Measurements from ENCODE around the gene LCAT.
A peak's percentile ranks its signal among the peaks of the same experiment; 100 is the strongest.
"Not testable (repeated sequence)": the region's sequence is repeated elsewhere in the genome, so short reads cannot be mapped to it uniquely, and the experiment has no call there.

Gene LCAT

DNA sequence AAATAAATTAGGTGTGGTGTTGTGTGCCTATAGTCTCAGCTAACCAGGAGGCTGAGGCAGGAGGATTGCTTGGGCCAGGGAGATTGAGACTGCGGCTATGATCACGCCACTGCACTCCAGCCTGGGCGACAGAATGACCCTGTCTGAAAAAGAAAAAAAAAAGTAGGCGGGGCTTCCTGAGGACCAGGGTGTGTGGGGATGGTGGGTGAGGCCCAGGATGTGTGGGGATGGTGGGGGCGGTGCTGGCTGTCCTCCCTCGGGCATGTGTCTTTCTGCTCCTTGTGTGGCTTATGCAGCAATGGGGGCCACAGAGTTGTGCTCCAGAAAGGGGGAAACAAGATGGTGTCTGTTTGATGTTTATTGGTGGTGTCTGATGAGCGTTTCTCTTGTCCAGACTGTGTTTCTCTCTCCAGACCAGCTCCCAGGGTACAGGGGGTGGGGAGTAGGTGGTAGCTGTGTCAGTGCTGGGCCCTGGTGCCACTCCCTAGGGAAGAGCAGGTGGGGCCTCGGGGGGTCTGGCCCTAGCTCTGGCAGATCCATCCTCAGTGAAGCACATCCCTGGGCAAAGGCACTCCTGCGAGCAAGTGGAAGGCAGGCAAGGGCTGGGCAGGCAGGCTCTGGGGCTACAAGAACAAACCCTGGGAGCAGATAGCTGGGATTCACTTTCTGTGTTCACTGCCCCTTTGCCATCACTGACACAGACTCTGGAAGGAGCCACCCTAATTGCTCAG lies 2.3 kb downstream of the LCAT start:
- ChIA-PET POLR2A (interaction anchor here (0.8 kb wide), 1 partner anchor 8 kb away, joined by 4 read pairs; no protein-coding TSS in a partner anchor), CTCF (interaction anchor here (0.7 to 4.3 kb wide), 19 partner anchors 8 to 421 kb away, joined by 3 to 34 read pairs (median 4); partner anchors contain the start of gene NRN1L)
- no peak for TF ChIP-seq CTCF (IDR thresholded peaks at IDR 0.05; ENCODE audit: insufficient read depth, low read length, missing control alignments)
- DNase-seq (ENCODE audit: low read depth, low spot score), result no peak
- H3K4me3 ChIP-seq (ENCODE audit: low read depth, low read length), result no peak overlapping the region

GRCh38 chr16:67940446-67941089 lies 3.4 kb downstream of the LCAT start:
- no peak for TF ChIP-seq CTCF (IDR thresholded peaks at IDR 0.05; ENCODE audit: insufficient read depth, low read length, missing control alignments)
- CTCF ChIA-PET, result interaction anchor here (0.7 to 4.3 kb wide), 11 partner anchors 8 to 272 kb away, joined by 3 to 34 read pairs (median 9); partner anchors contain the start of gene NRN1L
- POLR2A ChIA-PET, result interaction anchor here (0.8 kb wide), 2 partner anchors 9 to 11 kb away, joined by 3 to 4 read pairs; no protein-coding TSS in a partner anchor
- no peak for DNase-seq (ENCODE audit: low read depth, low spot score)
- H3K4me3 ChIP-seq (ENCODE audit: low read depth, low read length), result no peak overlapping the region

DNA sequence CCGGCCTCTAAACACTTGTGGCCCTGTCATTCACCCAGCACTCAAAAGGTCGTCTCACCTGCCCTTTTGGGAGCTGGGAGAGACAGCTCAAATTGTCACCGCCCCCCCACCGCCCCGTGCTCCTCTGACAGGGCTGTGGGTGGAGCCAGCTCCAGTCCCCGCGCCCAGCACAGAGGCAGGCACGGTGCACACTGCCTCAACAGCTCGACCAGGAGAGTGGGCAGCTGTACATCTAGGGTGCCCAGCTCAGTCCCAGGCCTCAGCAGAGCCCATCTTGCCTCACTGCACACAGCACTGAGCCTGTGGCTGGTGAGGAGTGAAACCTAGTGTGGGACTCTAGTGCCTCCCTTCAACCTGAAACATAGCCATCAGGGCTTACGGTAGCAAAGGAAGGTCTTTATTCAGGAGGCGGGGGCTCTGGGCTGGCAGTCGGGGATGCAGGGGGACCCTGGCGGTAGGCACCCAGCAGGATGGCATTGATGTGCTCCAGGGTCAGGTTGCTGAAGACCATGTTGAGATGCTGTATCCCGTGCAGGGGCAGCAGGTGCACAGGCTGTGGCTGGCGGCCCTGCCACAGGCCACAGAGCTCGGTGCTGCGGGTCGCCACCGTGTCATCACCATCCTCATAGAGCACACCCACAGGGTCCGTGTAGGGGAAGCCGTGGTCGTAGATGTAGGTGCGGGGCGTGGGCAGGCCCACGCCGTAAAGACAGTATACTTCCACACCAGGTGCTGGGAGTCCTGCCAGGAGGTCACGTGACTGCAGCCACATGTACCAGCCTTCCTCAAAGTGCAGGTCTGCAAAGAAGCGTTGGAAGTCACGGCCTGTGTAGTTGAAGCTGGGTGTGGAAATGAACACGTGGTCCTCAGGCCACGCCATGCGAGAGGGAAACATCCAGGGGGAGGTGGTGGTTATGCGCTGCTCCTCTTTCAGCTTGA lies 4.1 kb downstream of the LCAT start:
- no peak for TF ChIP-seq CTCF (IDR thresholded peaks at IDR 0.05; ENCODE audit: insufficient read depth, low read length, missing control alignments)
- no peak for DNase-seq (ENCODE audit: low read depth, low spot score)
- ChIA-PET CTCF (interaction anchor here (0.7 to 4.3 kb wide), 8 partner anchors 7 to 272 kb away, joined by 3 to 34 read pairs (median 9); partner anchors contain the start of gene NRN1L), POLR2A (interaction anchor here (1.1 kb wide), 1 partner anchor 8 kb away, joined by 3 read pairs; no protein-coding TSS in a partner anchor)
- H3K4me3 ChIP-seq (ENCODE audit: low read depth, low read length), result no peak overlapping the region

DNA sequence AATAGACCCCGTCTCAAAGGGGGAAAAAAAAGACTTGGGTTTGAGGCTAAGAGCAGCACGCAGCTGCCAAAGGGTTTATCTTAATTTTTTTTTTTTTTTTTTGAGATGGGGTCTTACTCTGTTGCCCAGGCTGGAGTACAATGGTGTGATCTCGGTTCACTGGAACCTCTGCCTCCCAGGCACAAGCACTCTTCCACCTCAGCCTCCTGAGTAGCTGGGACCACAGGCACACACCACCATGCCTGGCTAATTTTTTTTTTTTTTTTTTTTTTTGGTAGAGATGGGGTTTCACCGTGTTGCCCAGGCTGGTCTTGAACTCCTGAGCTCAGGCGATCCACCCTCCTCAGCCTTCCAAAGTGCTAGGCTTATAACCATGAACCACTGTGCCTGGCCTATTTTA lies 6.2 kb downstream of the LCAT start:
- POLR2A ChIA-PET, result interaction anchor here (0.8 kb wide), 1 partner anchor 10 kb away, joined by 6 read pairs; no protein-coding TSS in a partner anchor

GRCh38 chr16:67936880-67937605 lies 6.9 kb downstream of the LCAT start:
- CTCF ChIA-PET, result interaction anchor here (0.9 to 16.7 kb wide), 7 partner anchors 9 to 416 kb away, joined by 3 to 227 read pairs (median 6); partner anchors contain the start of gene NRN1L
- peak overlapping the region; percentile 100 for H3K4me3 ChIP-seq (ENCODE audit: low read depth, low read length)
- DNase-seq (ENCODE audit: low read depth, low spot score), result no peak
- no peak for TF ChIP-seq CTCF (IDR thresholded peaks at IDR 0.05; ENCODE audit: insufficient read depth, low read length, missing control alignments)
- POLR2A ChIA-PET, result interaction anchor here (0.8 to 1.8 kb wide), 3 partner anchors 11 to 23 kb away, joined by 3 to 11 read pairs (median 6); no protein-coding TSS in a partner anchor

More for the DNA sequence above, 6.2 kb downstream of the LCAT start:
- DNase-seq (ENCODE audit: low read depth, low spot score); H3K4me3 ChIP-seq (ENCODE audit: low read depth, low read length): not testable (repeated sequence)
- CTCF ChIA-PET, result interaction anchor here (1.2 to 16.7 kb wide), 3 partner anchors 9 to 122 kb away, joined by 3 to 227 read pairs (median 6); no protein-coding TSS in a partner anchor
